K562 (cell line): ENCODE measurements around the gene FBXL13. TPM values are rescaled to one million over a fixed set of nuclear protein-coding genes. Genes with fewer than 3 reads are reported as not detected.

Experiments
- ATAC-seq: fragments of 200-7000 bp; cut with Tn5 transposase; 3 replicates; pipeline ENCODE4 v1.9.1; 2020; ENCODE audit warnings: moderate library complexity
- BruUV-seq: library from RNA; stranded (reverse); fragments of 400-500 nt; replicated peaks from 2 replicates; lab custom pipeline; 2021; lab: Mats Ljungman, UMichigan
- CTCF ChIA-PET: fragments of 300-600 bp; formaldehyde crosslinking; extraction: SDS; loops from one replicate; lab custom pipeline; 2021; ENCODE audit warnings: low intra/inter-chr PET ratio; lab: Yijun Ruan, JAX
- POLR2A ChIA-PET: fragments of 300-600, 350-650 bp; sonication (Branson Sonifier 250); formaldehyde crosslinking; extraction: SDS; loops from one replicate; lab custom pipeline; 2021; ENCODE audit warnings: antibody characterized with exemption, inconsistent platforms; lab: Yijun Ruan, JAX
- DNase-seq, 4 experiments: peaks; one replicate each; pipeline versions ENCODE4 v3.0.0 to v3.0.0-alpha.2; 2011 to 2018; ENCODE audit warnings: low spot score in 3 of 4, mixed read lengths in 3 of 4; ENCODE audit errors: extremely low read depth in 1 of 4
- FAIRE-seq: peaks from 2 replicates; lab custom pipeline; 2011; peaks lifted over from hg19 to GRCh38; lab: Jason Lieb, UNC
- H2AFZ ChIP-seq: 2 replicates; pipeline ENCODE4 v1.6.0; 2011; ENCODE audit warnings: low read depth, low read length, control low read depth, inconsistent platforms
- H3K27ac ChIP-seq: fragments of 200-600 bp; 3 replicates; pipeline ENCODE4 v1.8.0; 2011; ENCODE audit warnings: low read depth, mild to moderate bottlenecking, control low read depth, inconsistent platforms, low read length, moderate library complexity, mixed read lengths; ENCODE audit errors: extremely low read depth
- H3K27me3 ChIP-seq, 2 experiments: fragments of 300-600 bp in 1 of 2; 2 replicates in 1 of 2; 3 replicates in 1 of 2; pipeline versions ENCODE4 v1.6.0 to v1.8.0; 2011; ENCODE audit warnings: inconsistent platforms in 2 of 2, low read length in 2 of 2, mild to moderate bottlenecking in 1 of 2, mixed read lengths in 1 of 2, moderate library complexity in 1 of 2; ENCODE audit not compliant: control insufficient read depth in 2 of 2, insufficient read depth in 2 of 2
- H3K36me3 ChIP-seq: fragments of 300-600 bp; 3 replicates; pipeline ENCODE4 v1.8.0; 2011; ENCODE audit warnings: mild to moderate bottlenecking, low read length, inconsistent platforms; ENCODE audit not compliant: control insufficient read depth, insufficient read depth
- H3K4me1 ChIP-seq, 2 experiments: fragments of 200-600 bp in 1 of 2; replicated peaks in 1 of 2; 2 replicates in 1 of 2; 3 replicates in 1 of 2; pipeline versions ENCODE4 v1.5.1 to v1.8.0; 2011; ENCODE audit warnings: inconsistent platforms in 2 of 2, low read length in 2 of 2, mild to moderate bottlenecking in 1 of 2, mixed read lengths in 1 of 2, moderate library complexity in 1 of 2; ENCODE audit not compliant: control insufficient read depth in 2 of 2, insufficient read depth in 2 of 2
- H3K4me2 ChIP-seq: 2 replicates; pipeline ENCODE4 v1.6.1; 2011; ENCODE audit warnings: low read length, control low read depth, inconsistent platforms, mixed read lengths; ENCODE audit not compliant: insufficient read depth
- H3K4me3 ChIP-seq: fragments of 200-600 bp; sonication (generic), shearing (Covaris generic); 2 replicates; pipeline ENCODE4 v1.5.1; 2016; ENCODE audit warnings: control low read depth, inconsistent platforms
- H3K79me2 ChIP-seq: fragments of 200-600 bp; 3 replicates; pipeline ENCODE4 v1.8.0; 2011; ENCODE audit warnings: low read length, inconsistent platforms; ENCODE audit not compliant: control insufficient read depth, insufficient read depth
- H3K9ac ChIP-seq, 2 experiments: 2 replicates each; pipeline versions ENCODE4 v1.6.0 to v1.6.1; 2011; ENCODE audit warnings: low read depth in 2 of 2, low read length in 2 of 2, control low read depth in 1 of 2, inconsistent platforms in 1 of 2, mild to moderate bottlenecking in 1 of 2, mixed read lengths in 1 of 2; ENCODE audit not compliant: insufficient read depth in 1 of 2
- H3K9me1 ChIP-seq: one replicate; pipeline ENCODE4 v1.6.0; 2011; ENCODE audit warnings: inconsistent platforms, mild to moderate bottlenecking, low read length, moderate library complexity; ENCODE audit not compliant: control insufficient read depth, insufficient read depth
- H3K9me3 ChIP-seq: replicated peaks from 2 replicates; pipeline ENCODE4 v1.5.1; 2011; ENCODE audit warnings: low read depth, low read length, inconsistent platforms; ENCODE audit not compliant: control insufficient read depth, insufficient read depth
- H4K20me1 ChIP-seq: replicated peaks from 2 replicates; pipeline ENCODE4 v1.6.1; 2011; ENCODE audit warnings: low read length, inconsistent platforms, mixed read lengths; ENCODE audit not compliant: control insufficient read depth, insufficient read depth
- TAL1 ChIP-seq: fragments of 450-650 bp; IDR thresholded peaks from 2 replicates; pipeline ENCODE4 v1.6.1; 2016; ENCODE audit warnings: mild to moderate bottlenecking
- ZNF311 ChIP-seq: fragments of 250-450 bp; sonication (Bioruptor Pico); IDR thresholded peaks from 2 replicates; pipeline ENCODE4 v1.4.0; 2020; ENCODE audit warnings: mild to moderate bottlenecking, moderate library complexity
- ZNF79 ChIP-seq: fragments of 250-450 bp; sonication (Bioruptor Pico); IDR thresholded peaks from 2 replicates; pipeline ENCODE4 v1.4.0; 2020; ENCODE audit warnings: low read depth, mild to moderate bottlenecking, moderate library complexity
- WGBS: fragments of 100-300 bp; shearing (Covaris generic); methylation state at CpG from one replicate; pipeline ENCODE4 v1.1.6; 2016; ENCODE audit warnings: low coverage, mixed read lengths; ENCODE audit not compliant: insufficient coverage; ENCODE audit errors: missing lambda C conversion rate; 5-methylcytosine and 5-hydroxymethylcytosine counted together
- in situ Hi-C: fragments of 300-500 bp; cut with MboI; formaldehyde crosslinking; loops from 4 replicates; pipeline ENCODE4 v1.15.0; 2018; ENCODE audit warnings: inconsistent platforms, mixed read lengths
- intact Hi-C: fragments of 100-400 bp; cut with micrococcal nuclease; formaldehyde crosslinking; loops from 2 replicates; pipeline ENCODE4 v1.14.2; 2022
- polyA plus RNA-seq, 8 experiments: library from polyadenylated mRNA; depleted of rRNA in 4 of 8; stranded (reverse) in 5 of 8; unstranded in 3 of 8; fragments of >200 nt; fragmentation: Nextera tagmentation in 2 of 8; fragmentation: Illumina TruSeq in 1 of 8; extraction: Ambion mirVana in 2 of 8; extraction: Trizol in 1 of 8; gene quantifications; 2 replicates each; pipeline versions ENCODE4 v1.2.1 to v1.2.3, GENCODE V29; 2011 to 2014; ENCODE audit warnings: inconsistent platforms in 1 of 8, missing spikeins in 1 of 8
- total RNA-seq, 7 experiments: library from RNA; depleted of rRNA in 6 of 7; stranded (reverse); fragments of >200 nt in 6 of 7; fragmentation: Illumina TruSeq in 2 of 7; extraction: Trizol in 2 of 7; gene quantifications; 2 replicates each; pipeline versions ENCODE4 v1.2.1 to v1.2.3, GENCODE V29; 2011 to 2021; ENCODE audit warnings: low replicate concordance in 1 of 7
- TF ChIP-seq, protein P1 (sequence below), 2 experiments: fragments of 450-650 bp; conservative IDR thresholded peaks; 2 replicates each; pipeline ENCODE4 v1.6.1; 2017; ENCODE audit warnings: mild to moderate bottlenecking in 2 of 2, moderate library complexity in 2 of 2

FBXL13 gene
- total and polyA plus RNA-seq, 9 of the 15 experiments (the other 6 are each of a cell fraction or from before 2014, with no cell fraction given), result 16.3 to 55.0 (median 25.4) TPM

DNA sequence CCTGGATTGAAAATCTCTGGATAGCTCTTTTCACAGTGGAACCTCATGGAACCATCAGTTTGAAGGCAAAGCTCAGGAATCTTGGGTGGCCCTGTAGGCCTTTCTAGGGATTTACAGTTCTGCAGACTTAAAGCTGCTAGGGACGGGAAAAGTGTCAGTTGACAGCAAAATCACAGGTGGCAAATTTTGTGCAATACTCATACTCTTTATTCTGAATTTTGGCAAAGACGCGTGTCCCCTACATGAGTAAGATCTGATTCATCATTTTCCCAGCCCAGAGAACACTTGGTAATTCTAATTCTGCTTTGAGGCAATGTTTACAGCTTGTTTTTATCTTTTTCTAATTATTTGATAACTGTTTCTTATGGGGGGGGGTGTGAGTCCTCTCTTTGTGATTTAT lies 158.2 kb downstream of the FBXL13 start:
- ChIA-PET CTCF (no interaction called here), POLR2A (no interaction called here)
- ATAC-seq, result no peak
- Histone ChIP-seq H2AFZ (no peak overlapping the region), H3K27me3 (no peaks in the 10 kb centered on the region), H3K36me3 (peaks cover 53% of the 10 kb centered on the region), H3K9me3 (no peaks in the 10 kb centered on the region), H3K27ac (no peak overlapping the region), H3K4me1 (no peaks in the 10 kb centered on the region), H3K4me2 (no peak overlapping the region), H3K9me1 (no peaks in the 10 kb centered on the region), H3K4me3 (no peak overlapping the region), H4K20me1 (no peaks in the 10 kb centered on the region), H3K9ac (no peak overlapping the region), H3K79me2 (no peaks in the 10 kb centered on the region)
- DNase-seq, result no peak
- no peak for FAIRE-seq
- BruUV-seq, result no TSS peak
- intact Hi-C loops (no loop called here), in situ Hi-C loops (no loop called here)
- 95% methylated on average over 3 of the region's 3 CpGs for WGBS
- TF ChIP-seq ZNF79 (CRISPR knock-in tag), result no peak
- TF ChIP-seq, all 486 proteins: peak for 0

DNA sequence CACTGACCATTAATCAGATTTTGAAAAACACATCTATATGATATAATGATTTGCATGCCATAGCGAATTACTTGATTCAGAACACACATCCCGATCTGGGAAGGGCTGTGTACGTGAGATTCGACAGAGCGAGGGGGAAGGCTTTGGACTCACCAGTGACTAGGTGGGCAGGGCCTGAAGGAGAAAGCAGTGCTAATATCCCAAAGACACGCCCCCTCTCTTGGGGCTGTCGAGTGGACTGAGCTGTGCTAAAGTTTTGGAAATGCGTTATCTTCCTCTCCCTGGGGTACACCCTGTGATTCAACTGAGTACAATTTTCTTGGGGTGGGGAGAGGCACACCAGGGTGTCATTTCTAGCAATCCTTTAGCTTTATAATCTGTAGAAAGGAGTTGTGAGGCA lies 160.0 kb downstream of the FBXL13 start:
- Histone ChIP-seq H3K27me3 (no peaks in the 10 kb centered on the region), H4K20me1 (no peaks in the 10 kb centered on the region), H2AFZ (no peak overlapping the region), H3K9me3 (peaks cover 5% of the 10 kb centered on the region), H3K4me3 (no peak overlapping the region), H3K9me1 (no peaks in the 10 kb centered on the region), H3K4me1 (no peaks in the 10 kb centered on the region), H3K9ac (no peak overlapping the region), H3K79me2 (no peaks in the 10 kb centered on the region), H3K4me2 (no peak overlapping the region), H3K27ac (no peak overlapping the region), H3K36me3 (peaks cover 62% of the 10 kb centered on the region)
- ChIA-PET CTCF (no interaction called here), POLR2A (no interaction called here)
- ATAC-seq, result peak; percentile 54; the same call in 1 of the 3 replicates
- 75% methylated on average over 8 of the region's 8 CpGs for WGBS
- no peak for DNase-seq
- FAIRE-seq, result no peak
- no peak for TF ChIP-seq ZNF311
- TF ChIP-seq, protein P1, sequence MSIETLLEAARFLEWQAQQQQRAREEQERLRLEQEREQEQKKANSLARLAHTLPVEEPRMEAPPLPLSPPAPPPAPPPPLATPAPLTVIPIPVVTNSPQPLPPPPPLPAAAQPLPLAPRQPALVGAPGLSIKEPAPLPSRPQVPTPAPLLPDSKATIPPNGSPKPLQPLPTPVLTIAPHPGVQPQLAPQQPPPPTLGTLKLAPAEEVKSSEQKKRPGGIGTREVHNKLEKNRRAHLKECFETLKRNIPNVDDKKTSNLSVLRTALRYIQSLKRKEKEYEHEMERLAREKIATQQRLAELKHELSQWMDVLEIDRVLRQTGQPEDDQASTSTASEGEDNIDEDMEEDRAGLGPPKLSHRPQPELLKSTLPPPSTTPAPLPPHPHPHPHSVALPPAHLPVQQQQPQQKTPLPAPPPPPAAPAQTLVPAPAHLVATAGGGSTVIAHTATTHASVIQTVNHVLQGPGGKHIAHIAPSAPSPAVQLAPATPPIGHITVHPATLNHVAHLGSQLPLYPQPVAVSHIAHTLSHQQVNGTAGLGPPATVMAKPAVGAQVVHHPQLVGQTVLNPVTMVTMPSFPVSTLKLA (conservative IDR thresholded peaks at IDR 0.05), result 0 out of 4 replicates have a peak, but pooled peaks of 1 of the 2 experiments have one; percentile 3
- no peak for TF ChIP-seq TAL1
- in situ Hi-C loops (no loop called here), intact Hi-C loops (no loop called here)
- no TSS peak for BruUV-seq
